ENCODE data around the gene NKD2. TPM values are rescaled to one million over a fixed set of nuclear protein-coding genes. Genes with fewer than 3 reads are reported as not detected.
A peak's percentile ranks its signal among the peaks of the same experiment; 100 is the strongest.

Gene NKD2
- total and polyA plus RNA-seq, 10 donors, result 1.4 to 52.3 (median 14.9) TPM

GRCh38 chr5:1027631-1028441 is 19.2 kb downstream of the NKD2 start:
- H3K27me3 ChIP-seq (replicated peaks in 1 of 7), result peaks cover 0 to 53% (median 5%) of the 10 kb centered on the region in 7 donors
- no peak for TF ChIP-seq CTCF (IDR thresholded peaks at IDR 0.05 in 8 of 11, conservative IDR thresholded peaks at IDR 0.05 in 3 of 11)
- no peak for TF ChIP-seq POLR2A (IDR thresholded peaks at IDR 0.05)
- TF ChIP-seq POLR2AphosphoS5 (IDR thresholded peaks at IDR 0.05), result no peak
- intact Hi-C loops (cut with DNase I; ENCODE audit: low total_unique reads), result no loop called here
- 83 to 100% (median 87%) methylated on average over 1 to 40 of the region's 40 CpGs for whole genome bisulfite sequencing, 5 donors
- H3K4me3 ChIP-seq, result no peak overlapping the region
- peak; percentile 48 for DNase-seq
- no peak overlapping the region for H3K27ac ChIP-seq
- H3K9me3 ChIP-seq, result no peaks in the 10 kb centered on the region
- H3K36me3 ChIP-seq, result peaks cover 0 to 5% (median 0%) of the 10 kb centered on the region in 6 donors
- no peaks in the 10 kb centered on the region for H3K4me1 ChIP-seq

DNA sequence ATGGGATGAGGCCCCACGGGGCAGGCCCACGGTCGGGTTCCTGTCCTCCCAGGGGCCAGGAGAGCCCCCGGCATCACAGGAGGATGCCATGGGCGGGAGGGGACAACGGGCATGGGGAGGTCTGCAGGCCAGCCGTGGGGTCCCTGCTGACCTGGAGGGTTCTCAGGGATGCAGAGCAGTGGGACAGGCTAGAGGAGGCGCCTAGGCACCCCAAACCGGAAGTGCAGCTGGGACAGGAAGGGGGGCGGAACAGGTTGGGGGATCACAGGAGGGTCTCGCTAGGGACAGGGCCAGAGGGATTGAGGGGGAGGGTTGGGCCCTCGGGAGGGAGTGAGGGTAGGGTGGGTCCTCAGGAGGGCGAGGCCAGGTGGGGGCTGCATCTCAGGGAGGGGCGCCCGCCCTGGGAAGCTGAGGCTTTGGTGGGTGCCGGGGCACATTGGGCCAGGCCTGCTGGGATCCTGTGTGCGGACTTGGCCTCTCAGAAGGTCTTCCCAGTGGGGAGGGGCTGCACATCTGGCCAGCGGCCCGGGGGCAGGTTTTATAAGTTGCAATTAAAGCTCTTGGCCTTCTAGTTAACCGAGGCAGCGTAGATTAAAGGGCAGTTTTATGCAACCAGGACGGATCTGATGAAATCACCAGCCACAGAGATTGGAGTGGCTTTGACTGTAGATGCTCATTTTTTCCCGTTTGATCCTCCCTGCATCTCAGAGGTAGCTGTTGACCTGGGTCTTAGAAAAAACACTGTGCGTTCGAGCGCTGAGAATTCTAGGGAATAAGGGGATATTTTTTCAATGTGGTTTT is 20.1 kb downstream of the NKD2 start:
- Histone ChIP-seq H3K27me3 (replicated peaks in 1 of 7) (peaks cover 0 to 59% (median 5%) of the 10 kb centered on the region in 7 donors), H3K9me3 (no peaks in the 10 kb centered on the region), H3K36me3 (peaks cover 0 to 13% (median 0%) of the 10 kb centered on the region in 6 donors), H3K4me3 (no peak overlapping the region), H3K27ac (no peak overlapping the region), H3K4me1 (no peaks in the 10 kb centered on the region)
- WGBS, 5 donors, result 70 to 84% (median 75%) methylated on average over 23 to 26 of the region's 26 CpGs
- intact Hi-C loops (cut with DNase I; ENCODE audit: low total_unique reads), result no loop called here
- TF ChIP-seq POLR2A (IDR thresholded peaks at IDR 0.05) (no peak), POLR2AphosphoS5 (IDR thresholded peaks at IDR 0.05) (no peak)
- no peak for DNase-seq

- no peak overlapping the region for H3K27ac ChIP-seq
- H3K4me3 ChIP-seq, result no peak overlapping the region
- peaks cover 0 to 59% (median 5%) of the 10 kb centered on the region in 7 donors for H3K27me3 ChIP-seq (replicated peaks in 1 of 7)
- H3K4me1 ChIP-seq, result no peaks in the 10 kb centered on the region
- TF ChIP-seq POLR2AphosphoS5 (IDR thresholded peaks at IDR 0.05), result no peak
- no peak for TF ChIP-seq CTCF (IDR thresholded peaks at IDR 0.05 in 8 of 11, conservative IDR thresholded peaks at IDR 0.05 in 3 of 11)
- TF ChIP-seq POLR2A (IDR thresholded peaks at IDR 0.05), result no peak
- DNase-seq, result no peak
- WGBS, 5 donors, result 82 to 92% (median 88%) methylated on average over 24 of the region's 24 CpGs
- peaks cover 0 to 20% (median 0%) of the 10 kb centered on the region in 6 donors for H3K36me3 ChIP-seq
- H3K9me3 ChIP-seq, result no peaks in the 10 kb centered on the region
- intact Hi-C loops (cut with DNase I; ENCODE audit: low total_unique reads), result no loop called here
Observed at GRCh38 chr5:1029282-1029944, 20.8 kb downstream of the NKD2 start.

DNA sequence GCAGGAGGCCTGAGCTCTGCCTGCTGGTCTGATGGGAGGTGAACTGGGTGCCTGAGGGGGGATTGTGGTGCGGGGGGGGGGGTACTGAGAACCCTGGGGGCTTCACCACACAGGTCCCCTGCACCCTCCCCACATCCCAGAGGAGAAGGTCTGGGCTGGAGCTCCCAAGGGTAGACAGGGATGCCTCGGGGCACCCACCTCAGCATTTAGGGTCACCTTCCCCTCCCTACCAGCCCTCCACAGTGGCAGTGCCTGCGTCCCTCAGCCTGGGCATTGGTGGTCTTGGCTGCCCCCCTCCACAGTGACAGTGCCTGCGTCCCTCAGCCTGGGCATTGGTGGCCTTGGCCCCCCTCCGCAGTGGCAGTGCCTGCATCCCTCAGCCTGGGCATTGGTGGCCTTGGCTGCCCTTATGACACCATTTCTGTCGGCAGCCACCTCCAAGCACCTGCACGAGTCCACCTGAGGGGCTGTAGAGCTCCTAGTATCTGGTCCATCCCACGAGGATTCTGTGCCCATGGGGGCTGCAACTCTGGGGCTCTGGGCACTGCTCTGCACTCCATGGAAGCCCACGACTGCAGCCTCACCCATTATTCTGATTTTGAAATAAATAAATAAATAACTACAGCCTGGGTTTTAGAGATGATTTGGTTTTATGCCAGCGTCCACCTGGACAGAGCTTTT is 21.5 kb downstream of the NKD2 start:
- Histone ChIP-seq H3K27me3 (replicated peaks in 1 of 7) (peaks cover 0 to 59% (median 5%) of the 10 kb centered on the region in 7 donors), H3K36me3 (peaks cover 0 to 23% (median 0%) of the 10 kb centered on the region in 6 donors), H3K9me3 (no peaks in the 10 kb centered on the region), H3K27ac (no peak overlapping the region), H3K4me1 (no peaks in the 10 kb centered on the region), H3K4me3 (no peak overlapping the region)
- intact Hi-C loops (cut with DNase I; ENCODE audit: low total_unique reads), result no loop called here
- no peak for DNase-seq
- 72 to 90% (median 80%) methylated on average over 7 to 10 of the region's 10 CpGs for WGBS, 5 donors
- TF ChIP-seq CTCF (IDR thresholded peaks at IDR 0.05 in 8 of 11, conservative IDR thresholded peaks at IDR 0.05 in 3 of 11), result no peak
- TF ChIP-seq POLR2AphosphoS5 (IDR thresholded peaks at IDR 0.05), result no peak
- TF ChIP-seq POLR2A (IDR thresholded peaks at IDR 0.05), result no peak
